Skeletal muscle tissue (tissue), 4 donors: ENCODE data around the gene PRR14L. TPM values are rescaled to one million over a fixed set of nuclear protein-coding genes. Genes with fewer than 3 reads are reported as not detected.

Experiments
- H3K27ac ChIP-seq: one replicate; pipeline ENCODE4 v1.7.0; 2013; ENCODE audit warnings: mild to moderate bottlenecking, low read depth, low read length, inconsistent platforms
- H3K27me3 ChIP-seq, 3 donors: one replicate each; pipeline ENCODE4 v1.7.0; 2013; ENCODE audit warnings: low read length in 3 of 3; ENCODE audit not compliant: control insufficient read depth in 3 of 3, insufficient read depth in 3 of 3
- H3K36me3 ChIP-seq, 3 donors: one replicate each; pipeline ENCODE4 v1.7.0; 2013; ENCODE audit warnings: low read length in 3 of 3; ENCODE audit not compliant: control insufficient read depth in 3 of 3, insufficient read depth in 3 of 3
- H3K4me1 ChIP-seq, 3 donors: one replicate each; pipeline ENCODE4 v1.7.0; 2013; ENCODE audit warnings: low read length in 3 of 3, mild to moderate bottlenecking in 3 of 3; ENCODE audit not compliant: control insufficient read depth in 3 of 3, insufficient read depth in 3 of 3
- H3K4me3 ChIP-seq, 3 donors: one replicate each; pipeline ENCODE4 v1.7.0; 2013; ENCODE audit warnings: low read length in 3 of 3
- H3K9ac ChIP-seq, 3 donors: one replicate each; pipeline ENCODE4 v1.7.0; 2013; ENCODE audit warnings: low read length in 3 of 3, mild to moderate bottlenecking in 3 of 3, moderate library complexity in 2 of 3, low read depth in 1 of 3
- H3K9me3 ChIP-seq, 3 donors: one replicate each; pipeline ENCODE4 v1.7.0; 2013; ENCODE audit warnings: low read length in 3 of 3; ENCODE audit not compliant: control insufficient read depth in 3 of 3
- total RNA-seq: library from RNA; depleted of rRNA; stranded (reverse); fragments of >200 nt; gene quantifications from one replicate; pipeline ENCODE4 v1.2.3, GENCODE V29; 2014
- donor health status: Osteomylitis.

The PRR14L gene
- total RNA-seq, 1 donor from 2014 or later = 16.7 TPM

DNA sequence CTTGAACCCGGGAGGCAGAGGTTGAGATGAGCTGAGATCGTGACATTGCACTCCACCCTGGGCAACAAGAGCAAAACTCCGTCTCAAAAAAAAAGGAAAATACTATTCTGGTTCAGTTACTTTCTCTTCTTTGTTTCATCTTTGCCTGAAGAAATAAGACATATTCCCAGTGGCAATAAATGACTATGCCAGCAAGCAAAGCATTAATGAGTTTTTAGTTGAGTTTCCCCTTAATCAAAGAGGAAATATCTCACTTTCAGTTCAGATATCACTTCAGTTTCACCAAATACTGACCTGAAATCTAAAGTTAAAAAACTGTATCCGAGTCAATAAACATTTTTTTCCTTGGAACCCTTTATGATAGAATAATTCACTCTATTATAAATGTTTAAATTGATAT is 98.3 kb downstream of the PRR14L start:
- peaks cover 14 to 19% (median 18%) of the 10 kb centered on the region in 3 donors for H3K4me1 ChIP-seq
- no peak overlapping the region for H3K4me3 ChIP-seq
- no peak overlapping the region for H3K9ac ChIP-seq
- no peaks in the 10 kb centered on the region for H3K27me3 ChIP-seq
- no peaks in the 10 kb centered on the region for H3K9me3 ChIP-seq
- H3K27ac ChIP-seq = no peak overlapping the region
- H3K36me3 ChIP-seq = peaks cover 0 to 16% (median 15%) of the 10 kb centered on the region in 3 donors

DNA sequence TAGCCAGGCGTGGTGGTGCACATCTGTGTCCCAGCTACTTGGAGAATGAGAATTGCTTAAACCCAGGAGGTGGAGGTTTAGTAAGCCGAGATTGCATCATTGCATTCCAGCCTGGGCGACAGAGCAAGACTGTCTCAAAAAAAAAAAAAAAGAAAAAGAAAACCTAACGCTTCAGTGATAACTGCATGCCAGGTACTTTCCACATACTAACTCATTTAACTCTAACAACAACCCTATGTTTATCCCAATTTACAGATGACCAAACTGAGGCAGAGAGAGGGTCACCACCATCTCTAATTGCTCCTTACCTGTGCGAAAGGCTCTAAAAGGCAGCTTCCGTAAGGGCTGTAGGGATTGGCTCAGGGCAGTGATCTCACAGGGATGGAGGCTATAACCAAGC is 99.5 kb downstream of the PRR14L start:
- no peak overlapping the region for H3K4me3 ChIP-seq

DNA sequence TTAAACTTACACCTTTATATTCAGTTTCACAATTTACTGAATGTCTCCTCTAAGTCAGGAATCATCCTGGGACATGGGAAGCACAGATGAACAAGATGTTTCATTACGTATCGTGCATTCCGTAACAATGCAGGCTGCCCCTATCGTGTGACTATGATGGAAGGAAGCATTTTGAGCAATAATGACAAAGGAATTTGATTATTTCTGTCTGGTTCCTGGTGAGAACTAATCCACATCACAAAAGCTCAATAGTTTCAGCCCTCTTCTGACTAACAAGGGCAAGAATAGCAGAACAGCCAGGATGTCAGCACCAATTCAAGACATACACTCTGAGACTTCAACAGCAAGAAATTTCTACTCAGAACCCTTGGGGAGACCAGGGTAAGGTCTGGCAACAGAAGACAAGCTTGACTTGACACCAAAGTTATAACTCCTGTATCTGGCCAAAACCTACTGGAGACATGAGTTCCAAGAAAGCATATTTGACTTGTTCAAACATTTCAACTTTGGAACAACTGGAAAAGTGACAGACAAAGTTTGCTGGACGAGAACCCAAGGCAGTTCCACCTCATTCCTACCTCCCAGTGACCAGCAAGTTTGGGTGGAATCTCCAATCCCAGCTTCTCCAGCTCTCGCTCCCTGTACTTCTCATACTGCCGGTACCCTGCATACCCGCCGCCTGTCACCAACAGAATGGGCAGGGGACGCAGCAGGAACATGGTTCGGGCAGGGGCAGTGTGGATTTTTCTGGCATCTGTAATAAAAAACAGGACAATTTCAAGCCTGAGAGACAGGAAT is 102.2 kb downstream of the PRR14L start:
- Histone ChIP-seq H3K9ac (no peak overlapping the region), H3K4me1 (peaks cover 0 to 3% (median 2%) of the 10 kb centered on the region in 3 donors), H3K27ac (no peak overlapping the region), H3K4me3 (no peak overlapping the region), H3K36me3 (peaks cover 2 to 25% (median 22%) of the 10 kb centered on the region in 3 donors), H3K9me3 (no peaks in the 10 kb centered on the region), H3K27me3 (no peaks in the 10 kb centered on the region)

More for the DNA sequence above, 99.5 kb downstream of the PRR14L start:
- Histone ChIP-seq H3K36me3 (peaks cover 0 to 22% (median 22%) of the 10 kb centered on the region in 3 donors), H3K27ac (no peak overlapping the region), H3K4me1 (peaks cover 14 to 19% (median 18%) of the 10 kb centered on the region in 3 donors), H3K9ac (no peak overlapping the region), H3K9me3 (no peaks in the 10 kb centered on the region), H3K27me3 (no peaks in the 10 kb centered on the region)

DNA sequence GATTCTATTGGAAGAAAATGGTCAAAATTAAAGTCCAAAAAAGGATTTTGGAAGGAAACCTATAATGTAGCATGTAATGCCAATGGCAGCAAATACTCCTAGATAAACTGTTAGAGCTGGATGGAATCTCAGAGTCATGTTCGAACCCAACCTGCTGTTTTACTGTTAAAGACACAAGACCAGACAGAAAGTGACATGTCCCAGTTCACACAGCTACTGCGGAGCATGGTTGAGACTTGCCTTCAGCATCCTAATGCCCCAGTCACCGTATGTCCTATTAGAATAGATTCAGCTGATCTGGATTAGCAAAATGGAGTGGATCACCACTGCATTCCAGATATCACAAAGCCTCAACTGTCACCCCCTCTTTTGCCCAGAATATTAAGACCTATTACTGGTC is 102.9 kb downstream of the PRR14L start:
- H3K9ac ChIP-seq = no peak overlapping the region
- no peak overlapping the region for H3K27ac ChIP-seq

DNA sequence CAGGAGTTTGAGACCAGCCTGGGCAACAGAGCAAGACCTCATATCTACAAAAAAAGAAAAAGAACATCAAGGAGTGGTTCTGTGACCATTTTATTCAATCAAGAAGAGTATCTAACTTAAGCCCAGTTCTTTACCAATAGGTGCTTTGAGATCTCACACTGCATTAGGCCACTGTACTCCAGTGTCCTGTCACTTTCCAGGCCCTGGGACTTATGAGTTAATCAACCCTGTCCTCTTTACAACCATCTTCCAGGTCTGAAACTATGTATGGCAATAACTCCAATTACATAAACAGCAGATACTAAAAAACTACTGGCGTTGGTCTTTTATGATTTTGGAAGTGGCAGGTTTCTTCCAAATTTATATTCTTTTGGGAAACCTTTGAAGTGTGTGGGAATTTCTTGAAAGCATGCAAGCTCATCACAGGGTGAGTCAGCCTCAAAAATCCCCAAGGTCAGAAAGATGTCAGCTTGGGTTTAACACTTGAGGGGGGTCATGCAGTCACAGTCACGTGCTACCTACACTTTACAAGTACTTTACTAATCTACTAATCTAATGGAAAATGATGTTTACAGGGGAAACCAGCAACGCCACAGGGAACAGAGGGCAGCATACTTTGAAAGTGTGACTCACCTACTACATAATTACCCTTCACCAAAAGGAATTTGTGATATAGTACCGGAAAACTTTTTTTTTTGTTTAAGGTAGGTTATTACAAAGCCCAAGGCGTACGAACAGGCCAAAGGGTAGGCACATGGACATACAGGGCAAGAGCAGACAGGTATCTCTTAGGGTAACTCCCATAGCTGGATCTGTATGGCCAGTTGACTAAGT is 103.5 kb downstream of the PRR14L start:
- no peak overlapping the region for H3K9ac ChIP-seq
- H3K4me3 ChIP-seq = no peak overlapping the region
- H3K4me1 ChIP-seq = peaks cover 0 to under 1% (median under 1%) of the 10 kb centered on the region in 3 donors
- peaks cover 2 to 26% (median 22%) of the 10 kb centered on the region in 3 donors for H3K36me3 ChIP-seq
- H3K27me3 ChIP-seq = no peaks in the 10 kb centered on the region
- H3K27ac ChIP-seq = no peak overlapping the region
- no peaks in the 10 kb centered on the region for H3K9me3 ChIP-seq

More for the DNA sequence above, 102.9 kb downstream of the PRR14L start:
- Histone ChIP-seq H3K36me3 (peaks cover 2 to 25% (median 22%) of the 10 kb centered on the region in 3 donors), H3K27me3 (no peaks in the 10 kb centered on the region), H3K9me3 (no peaks in the 10 kb centered on the region), H3K4me1 (peaks cover 0 to 1% (median 0%) of the 10 kb centered on the region in 3 donors), H3K4me3 (no peak overlapping the region)

DNA sequence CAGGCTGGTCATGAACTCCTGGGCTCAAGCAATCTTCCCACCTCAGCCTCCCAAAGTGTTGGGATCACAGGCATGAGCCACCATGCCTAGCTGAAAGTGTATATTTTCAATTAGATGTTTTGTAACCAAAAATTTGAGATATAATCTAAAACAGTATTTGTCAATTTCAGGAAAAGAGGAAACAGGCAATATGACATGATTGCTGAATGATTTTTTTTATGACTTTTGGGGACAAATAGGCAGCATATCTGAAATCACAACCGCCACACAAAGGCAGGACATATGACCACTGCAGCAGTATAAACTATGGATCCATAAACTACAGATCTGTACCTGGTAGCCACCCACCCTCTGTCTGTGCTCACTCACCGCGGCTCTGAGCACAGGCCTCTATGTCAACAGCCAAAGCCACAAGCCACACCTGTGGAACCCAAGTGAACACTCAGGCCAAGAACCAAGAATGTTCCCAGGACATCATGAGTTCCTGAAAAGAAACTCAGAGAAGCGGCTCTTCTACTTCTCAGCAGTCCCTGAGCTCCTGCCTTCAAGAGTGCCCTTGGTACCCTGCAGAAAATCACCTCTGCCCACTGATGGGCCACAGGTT is 110.4 kb downstream of the PRR14L start:
- H3K4me1 ChIP-seq = peaks cover 0 to 22% (median 16%) of the 10 kb centered on the region in 3 donors
- H3K4me3 ChIP-seq = no peak overlapping the region
- H3K9ac ChIP-seq = no peak overlapping the region
- no peak overlapping the region for H3K27ac ChIP-seq
- H3K9me3 ChIP-seq = no peaks in the 10 kb centered on the region
- H3K36me3 ChIP-seq = peaks cover 0 to 1% (median 0%) of the 10 kb centered on the region in 3 donors
- H3K27me3 ChIP-seq = no peaks in the 10 kb centered on the region

DNA sequence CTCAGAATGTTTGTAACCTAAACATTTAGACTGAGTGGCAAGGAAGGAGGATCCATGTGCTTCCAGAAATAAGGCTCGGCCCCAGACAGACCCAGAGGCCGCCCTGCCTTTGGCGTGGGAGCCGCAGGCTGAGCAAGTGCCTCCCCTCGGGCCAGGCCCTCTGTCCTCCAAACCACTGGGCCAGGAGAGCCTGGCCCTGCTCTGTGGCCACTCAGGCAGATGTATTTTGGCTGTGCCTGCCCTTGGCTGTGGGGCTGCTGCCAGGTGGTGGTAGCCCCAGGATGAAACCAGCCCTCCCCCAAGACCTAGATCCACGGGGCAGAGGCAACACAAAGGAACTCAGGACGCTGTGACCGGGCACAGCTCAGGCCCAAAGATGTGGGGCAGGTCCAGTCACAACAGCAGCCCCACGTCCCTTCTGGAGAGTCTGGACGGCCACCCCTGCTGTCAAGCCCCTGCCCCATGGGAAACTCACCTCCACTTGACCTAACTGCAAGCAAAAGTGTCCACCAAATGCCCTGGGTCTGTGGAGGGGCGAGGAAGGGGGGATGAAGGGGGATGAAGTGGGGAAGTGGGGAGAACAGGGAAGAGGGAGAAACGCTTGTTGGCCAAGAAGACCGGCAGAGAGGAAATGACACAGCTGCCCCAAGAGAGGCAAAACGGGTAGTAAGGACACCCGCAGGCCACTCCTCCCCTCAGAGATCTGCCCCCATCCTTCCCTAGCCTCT is 111.9 kb downstream of the PRR14L start:
- H3K27me3 ChIP-seq = no peaks in the 10 kb centered on the region
- H3K36me3 ChIP-seq = peaks cover 0 to 2% (median 1%) of the 10 kb centered on the region in 3 donors
- no peaks in the 10 kb centered on the region for H3K9me3 ChIP-seq
- H3K4me3 ChIP-seq = peak overlapping the region in 1 of 3 donors; percentile 13
- H3K4me1 ChIP-seq = peaks cover 0 to 28% (median 22%) of the 10 kb centered on the region in 3 donors
- peak overlapping the region; percentile 60 for H3K27ac ChIP-seq
- H3K9ac ChIP-seq = peak overlapping the region; percentile 23 to 57 (median 47)

DNA sequence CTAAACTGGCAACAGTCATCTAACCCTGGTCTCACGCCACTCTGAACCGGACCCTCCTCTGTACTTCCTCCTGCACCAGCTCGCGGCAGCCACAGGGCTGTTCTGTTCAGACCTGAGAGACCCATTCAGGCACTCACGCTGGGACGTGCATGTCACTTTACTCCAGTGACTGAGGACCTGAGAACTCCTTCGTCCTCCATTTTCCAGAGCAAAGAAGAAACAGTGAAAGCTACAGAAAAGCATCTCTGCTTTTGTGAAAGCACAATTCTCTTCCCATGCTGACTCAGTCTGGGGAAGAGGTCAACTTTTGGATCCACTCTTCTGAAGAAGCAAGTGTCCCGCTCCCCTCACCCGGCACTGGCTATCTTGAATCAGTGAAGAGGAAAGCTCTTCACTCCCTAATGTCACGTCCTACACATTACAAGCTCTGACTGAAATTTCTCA is 112.5 kb downstream of the PRR14L start:
- H3K27me3 ChIP-seq = no peaks in the 10 kb centered on the region
- no peaks in the 10 kb centered on the region for H3K9me3 ChIP-seq
- H3K4me3 ChIP-seq = no peak overlapping the region
- H3K4me1 ChIP-seq = peaks cover 0 to 28% (median 22%) of the 10 kb centered on the region in 3 donors
- H3K9ac ChIP-seq = peak overlapping the region in 2 of 3 donors; percentile 40 to 47
- H3K27ac ChIP-seq = peak overlapping the region; percentile 60
- peaks cover 0 to 4% (median 1%) of the 10 kb centered on the region in 3 donors for H3K36me3 ChIP-seq

DNA sequence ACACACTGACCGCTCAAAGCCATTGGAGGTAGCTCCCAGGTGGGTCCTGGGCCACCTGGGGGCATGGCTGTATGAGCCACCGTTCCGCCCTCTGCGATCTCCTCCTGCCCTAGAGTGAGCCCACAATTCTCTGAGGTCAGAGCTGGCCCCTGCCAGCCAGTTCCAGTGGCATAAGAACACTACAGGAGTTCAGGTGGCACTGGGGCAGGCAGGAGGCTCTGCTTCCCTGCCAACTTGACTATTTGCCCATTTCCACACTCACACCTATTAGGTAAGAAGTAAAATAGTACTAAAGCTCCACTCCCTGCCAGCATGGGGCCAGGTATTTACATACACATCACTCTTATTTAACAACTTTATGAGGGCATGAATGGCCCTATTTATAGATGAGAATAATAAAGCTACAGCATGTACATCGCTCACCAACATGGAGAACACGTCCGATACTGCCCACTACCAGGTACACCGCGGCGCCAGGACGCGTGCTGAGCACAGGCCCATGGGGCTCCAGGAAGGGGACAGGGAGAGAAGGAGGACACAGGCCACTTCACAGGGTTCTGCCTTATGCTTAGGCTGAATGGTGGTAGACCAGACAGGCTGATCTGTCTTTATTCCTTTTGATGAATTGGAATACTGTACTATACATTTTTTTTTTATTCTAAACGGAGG is 114.2 kb downstream of the PRR14L start:
- H3K27ac ChIP-seq = no peak overlapping the region
- H3K4me1 ChIP-seq = peaks cover 8 to 31% (median 26%) of the 10 kb centered on the region in 3 donors
- peaks cover 0 to 4% (median 0%) of the 10 kb centered on the region in 3 donors for H3K36me3 ChIP-seq
- no peak overlapping the region for H3K9ac ChIP-seq
- H3K9me3 ChIP-seq = no peaks in the 10 kb centered on the region
- no peak overlapping the region for H3K4me3 ChIP-seq
- H3K27me3 ChIP-seq = no peaks in the 10 kb centered on the region
